Prostate gland (tissue), 2 donors: ENCODE data around the gene TFPI. TPM values are rescaled to one million over a fixed set of nuclear protein-coding genes. Genes with fewer than 3 reads are reported as not detected.

Source experiments
- DNase-seq: peaks from one replicate; pipeline ENCODE4 v3.0.0-alpha.2; 2019; ENCODE audit warnings: low spot score
- H3K27ac ChIP-seq, 2 donors: fragments of 200-600 bp; sonication (generic); 2 replicates each; pipeline ENCODE4 v1.5.1; 2017 to 2019
- H3K27me3 ChIP-seq: fragments of 200-600 bp; sonication (generic); replicated peaks from 2 replicates; pipeline ENCODE4 v1.5.1; 2019; ENCODE audit not compliant: insufficient read depth
- H3K36me3 ChIP-seq, 2 donors: fragments of 200-600 bp; sonication (generic); 1 replicate in 1 of 2; 2 replicates in 1 of 2; pipeline versions ENCODE4 v1.5.1 to v1.8.1; 2017 to 2019
- H3K4me1 ChIP-seq: fragments of 200-600 bp; sonication (generic); replicated peaks from 2 replicates; pipeline ENCODE4 v1.5.1; 2019
- H3K4me3 ChIP-seq, 2 donors: fragments of 200-600 bp; sonication (generic); 2 replicates each; pipeline ENCODE4 v1.5.1; 2017 to 2019
- H3K9me3 ChIP-seq: fragments of 200-600 bp; sonication (generic); 2 replicates; pipeline ENCODE4 v1.5.1; 2017
- CTCF ChIP-seq, 4 experiments: fragments of 200-600 bp in 2 of 4; fragments of 450-650 bp in 2 of 4; sonication (generic) in 2 of 4; IDR thresholded peaks; 1 replicate in 3 of 4; 2 replicates in 1 of 4; pipeline ENCODE4 v1.5.1; 2016 to 2019; ENCODE audit warnings: antibody characterized with exemption in 4 of 4, mild to moderate bottlenecking in 2 of 4, moderate library complexity in 2 of 4
- POLR2A ChIP-seq: fragments of 450-650 bp; IDR thresholded peaks from one replicate; pipeline ENCODE4 v1.6.1; 2016; ENCODE audit warnings: antibody characterized with exemption, mild to moderate bottlenecking
- POLR2AphosphoS5 ChIP-seq: sonication (generic); formaldehyde crosslinking; IDR thresholded peaks from one replicate; pipeline ENCODE4 v1.6.1; 2017; ENCODE audit warnings: antibody characterized with exemption
- WGBS: methylation state at CpG from one replicate; pipeline ENCODE4 v1.1.5; 2018; 5-methylcytosine and 5-hydroxymethylcytosine counted together
- intact Hi-C: fragments of 100-400 bp; cut with DNase I; formaldehyde crosslinking; loops from one replicate; pipeline ENCODE4 v1.14.2; 2022
- total RNA-seq, 2 donors: library from RNA; depleted of rRNA; stranded (reverse); fragments of >200 nt; gene quantifications; one replicate each; pipeline ENCODE4 v1.1.0, GENCODE V29; 2016

TFPI gene
- total RNA-seq, 2 donors from 2014 or later, result 7.0 to 19.5 TPM

- H3K36me3 ChIP-seq, result no peaks in the 10 kb centered on the region
- no peak for DNase-seq
- no peak overlapping the region for H3K4me3 ChIP-seq
- H3K27me3 ChIP-seq, result no peaks in the 10 kb centered on the region
- intact Hi-C loops, result no loop called here
- H3K4me1 ChIP-seq, result no peaks in the 10 kb centered on the region
- H3K27ac ChIP-seq, result no peak overlapping the region
- TF ChIP-seq POLR2A (no peak), CTCF (IDR thresholded peaks at IDR 0.05) (no peak), POLR2AphosphoS5 (no peak)
- no peaks in the 10 kb centered on the region for H3K9me3 ChIP-seq
- WGBS, result 52% methylated on average over 4 of the region's 4 CpGs
Measured at GRCh38 chr2:187527262-187527661, 27.0 kb downstream of the TFPI start.

GRCh38 chr2:187526792-187527191 lies 27.4 kb downstream of the TFPI start:
- no peak overlapping the region for H3K27ac ChIP-seq

GRCh38 chr2:187525163-187525900 lies 28.9 kb downstream of the TFPI start:
- TF ChIP-seq POLR2AphosphoS5 (no peak), CTCF (IDR thresholded peaks at IDR 0.05) (no peak), POLR2A (no peak)
- DNase-seq, result no peak
- no peak overlapping the region for H3K27ac ChIP-seq
- H3K9me3 ChIP-seq, result no peaks in the 10 kb centered on the region
- no peaks in the 10 kb centered on the region for H3K27me3 ChIP-seq
- WGBS, result 71% methylated on average over 1 of the region's 1 CpG
- intact Hi-C loops, result no loop called here
- no peaks in the 10 kb centered on the region for H3K36me3 ChIP-seq
- H3K4me3 ChIP-seq, result no peak overlapping the region
- no peaks in the 10 kb centered on the region for H3K4me1 ChIP-seq

More at GRCh38 chr2:187526792-187527191, 27.4 kb downstream of the TFPI start:
- no peaks in the 10 kb centered on the region for H3K27me3 ChIP-seq
- no peaks in the 10 kb centered on the region for H3K9me3 ChIP-seq
- TF ChIP-seq POLR2AphosphoS5, result no peak
- TF ChIP-seq CTCF (IDR thresholded peaks at IDR 0.05), result no peak
- TF ChIP-seq POLR2A, result no peak
- no peaks in the 10 kb centered on the region for H3K4me1 ChIP-seq
- H3K36me3 ChIP-seq, result no peaks in the 10 kb centered on the region
- intact Hi-C loops, result no loop called here
- DNase-seq, result no peak
- H3K4me3 ChIP-seq, result no peak overlapping the region

- intact Hi-C loops, result no loop called here
- TF ChIP-seq POLR2A (no peak), CTCF (IDR thresholded peaks at IDR 0.05) (no peak), POLR2AphosphoS5 (no peak)
- no peak overlapping the region for H3K4me3 ChIP-seq
- no peak overlapping the region for H3K27ac ChIP-seq
- H3K9me3 ChIP-seq, result no peaks in the 10 kb centered on the region
- DNase-seq, result no peak
- no peaks in the 10 kb centered on the region for H3K36me3 ChIP-seq
- H3K4me1 ChIP-seq, result no peaks in the 10 kb centered on the region
- no peaks in the 10 kb centered on the region for H3K27me3 ChIP-seq
Measured at GRCh38 chr2:187523325-187523724, 30.9 kb downstream of the TFPI start.

- DNase-seq, result no peak
Measured at GRCh38 chr2:187520121-187520624, 34.1 kb downstream of the TFPI start.

More at GRCh38 chr2:187520121-187520624, 34.1 kb downstream of the TFPI start:
- intact Hi-C loops, result no loop called here
- TF ChIP-seq CTCF (IDR thresholded peaks at IDR 0.05) (no peak), POLR2A (no peak), POLR2AphosphoS5 (no peak)
- Histone ChIP-seq H3K9me3 (no peaks in the 10 kb centered on the region), H3K4me1 (no peaks in the 10 kb centered on the region), H3K27me3 (no peaks in the 10 kb centered on the region), H3K4me3 (no peak overlapping the region), H3K36me3 (no peaks in the 10 kb centered on the region), H3K27ac (no peak overlapping the region)
- 91% methylated on average over 7 of the region's 7 CpGs for WGBS
